Body of pancreas (tissue), 4 donors: Measurements from ENCODE around the gene NUP214.

Experiments used
- POLR2A ChIP-seq, 3 donors: fragments of 450-650 bp; IDR thresholded peaks; one replicate each; pipeline ENCODE4 v1.6.1; 2016; ENCODE audit warnings: antibody characterized with exemption in 3 of 3, mild to moderate bottlenecking in 2 of 3
- TF ChIP-seq, protein P1 (sequence below), 7 experiments: fragments of 450-650 bp in 4 of 7; fragments of 200-600 bp in 3 of 7; sonication (generic) in 3 of 7; IDR thresholded peaks; one replicate each; pipeline ENCODE4 v1.5.1; 2016 to 2019; ENCODE audit warnings: antibody characterized with exemption in 7 of 7

DNA sequence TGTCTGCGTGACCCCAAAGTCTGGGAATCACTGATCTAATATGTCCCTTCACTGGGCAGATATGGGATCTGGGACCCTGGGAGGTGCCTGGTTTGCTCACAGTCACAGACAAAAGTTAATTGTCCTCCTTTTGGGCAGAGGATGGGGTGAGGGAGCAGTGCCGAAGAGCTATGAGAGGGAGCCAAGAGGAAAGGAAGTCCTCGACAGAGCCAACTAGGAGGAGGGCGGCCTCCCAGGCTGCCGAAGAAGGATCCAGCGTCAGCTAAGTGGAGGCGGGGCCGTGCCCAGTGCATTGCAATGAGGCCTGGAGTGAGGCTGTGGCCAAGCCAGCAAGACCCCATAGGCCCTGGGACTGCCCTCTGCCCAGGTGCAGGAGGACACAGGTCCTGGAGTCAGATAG, 17.6 kb upstream of the NUP214 start:
- no peak for TF ChIP-seq POLR2A (IDR thresholded peaks at IDR 0.05)
- TF ChIP-seq, protein P1, sequence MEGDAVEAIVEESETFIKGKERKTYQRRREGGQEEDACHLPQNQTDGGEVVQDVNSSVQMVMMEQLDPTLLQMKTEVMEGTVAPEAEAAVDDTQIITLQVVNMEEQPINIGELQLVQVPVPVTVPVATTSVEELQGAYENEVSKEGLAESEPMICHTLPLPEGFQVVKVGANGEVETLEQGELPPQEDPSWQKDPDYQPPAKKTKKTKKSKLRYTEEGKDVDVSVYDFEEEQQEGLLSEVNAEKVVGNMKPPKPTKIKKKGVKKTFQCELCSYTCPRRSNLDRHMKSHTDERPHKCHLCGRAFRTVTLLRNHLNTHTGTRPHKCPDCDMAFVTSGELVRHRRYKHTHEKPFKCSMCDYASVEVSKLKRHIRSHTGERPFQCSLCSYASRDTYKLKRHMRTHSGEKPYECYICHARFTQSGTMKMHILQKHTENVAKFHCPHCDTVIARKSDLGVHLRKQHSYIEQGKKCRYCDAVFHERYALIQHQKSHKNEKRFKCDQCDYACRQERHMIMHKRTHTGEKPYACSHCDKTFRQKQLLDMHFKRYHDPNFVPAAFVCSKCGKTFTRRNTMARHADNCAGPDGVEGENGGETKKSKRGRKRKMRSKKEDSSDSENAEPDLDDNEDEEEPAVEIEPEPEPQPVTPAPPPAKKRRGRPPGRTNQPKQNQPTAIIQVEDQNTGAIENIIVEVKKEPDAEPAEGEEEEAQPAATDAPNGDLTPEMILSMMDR (IDR thresholded peaks at IDR 0.05) = no peak
